CD4-positive, alpha-beta T cell treated with Interleukin-15 for 4 hours (primary cell): Measurements from ENCODE around the gene APOC4.
"Not testable (repeated sequence)": the region's sequence is repeated elsewhere in the genome, so short reads cannot be mapped to it uniquely, and the experiment has no call there.

Experiments used
- DNase-seq: peaks from one replicate; pipeline ENCODE4 v3.0.0-alpha.2; 2020; ENCODE audit warnings: low spot score

The APOC4 gene

GRCh38 chr19:44958090-44958489 is 16.1 kb downstream of the APOC4 start:
- no peak for DNase-seq

GRCh38 chr19:44959691-44960090 is 17.7 kb downstream of the APOC4 start:
- DNase-seq = no peak

- DNase-seq = no peak
These were observed 19.1 kb downstream of the APOC4 start for GRCh38 chr19:44960906-44961728.

- no peak for DNase-seq
These were observed 19.8 kb downstream of the APOC4 start for GRCh38 chr19:44961821-44962220.

- no peak for DNase-seq
These were observed 26.1 kb downstream of the APOC4 start for GRCh38 chr19:44968118-44968517.

GRCh38 chr19:44968670-44969069 is 26.6 kb downstream of the APOC4 start:
- no peak for DNase-seq

- DNase-seq = no peak
These were observed 27.4 kb downstream of the APOC4 start for GRCh38 chr19:44969437-44969836.

GRCh38 chr19:44971451-44971850 is 29.4 kb downstream of the APOC4 start:
- DNase-seq = not testable (repeated sequence)

- no peak for DNase-seq
These were observed 30.8 kb downstream of the APOC4 start for GRCh38 chr19:44972802-44973201.

GRCh38 chr19:44973982-44974735 is 32.1 kb downstream of the APOC4 start:
- DNase-seq = no peak

- no peak for DNase-seq
These were observed 32.8 kb downstream of the APOC4 start for GRCh38 chr19:44974857-44975256.

GRCh38 chr19:44975444-44975843 is 33.4 kb downstream of the APOC4 start:
- no peak for DNase-seq

GRCh38 chr19:44984005-44984404 is 42.0 kb downstream of the APOC4 start:
- no peak for DNase-seq

- DNase-seq = no peak
These were observed 43.4 kb downstream of the APOC4 start for GRCh38 chr19:44985445-44985844.

GRCh38 chr19:44986389-44986788 is 44.4 kb downstream of the APOC4 start:
- DNase-seq = no peak

- no peak for DNase-seq
These were observed 45.2 kb downstream of the APOC4 start for GRCh38 chr19:44987148-44987675.

- DNase-seq = no peak
These were observed 46.2 kb downstream of the APOC4 start for GRCh38 chr19:44988273-44988672.

- DNase-seq = peak; percentile 66
These were observed 47.0 kb downstream of the APOC4 start for GRCh38 chr19:44988896-44989556.

GRCh38 chr19:44990459-44990858 is 48.4 kb downstream of the APOC4 start:
- no peak for DNase-seq

- no peak for DNase-seq
These were observed 48.9 kb downstream of the APOC4 start for GRCh38 chr19:44990966-44991365.

- DNase-seq = no peak
These were observed 50.5 kb downstream of the APOC4 start for GRCh38 chr19:44992336-44993163.

- DNase-seq = no peak
These were observed 51.5 kb downstream of the APOC4 start for GRCh38 chr19:44993526-44993925.
